Ovary (tissue), 9 donors: ENCODE data around the gene CACNA1C. TPM values are rescaled to one million over a fixed set of nuclear protein-coding genes. Genes with fewer than 3 reads are reported as not detected.

Experiments
- DNase-seq, 5 donors: peaks; one replicate each; pipeline ENCODE4 v3.0.0-alpha.2; 2019 to 2020
- H3K27ac ChIP-seq, 2 donors: fragments of 200-600 bp; one replicate each; pipeline versions ENCODE4 v1.5.1 to v1.8.0; 2019 to 2022
- H3K27me3 ChIP-seq: fragments of 200-600 bp; one replicate; pipeline ENCODE4 v1.8.0; 2022
- H3K36me3 ChIP-seq: fragments of 200-600 bp; sonication (generic); one replicate; pipeline ENCODE4 v1.5.1; 2019
- H3K4me1 ChIP-seq: one replicate; pipeline ENCODE4 v1.8.1; 2013; ENCODE audit warnings: mild to moderate bottlenecking, moderate library complexity; ENCODE audit not compliant: insufficient read depth
- H3K4me3 ChIP-seq: fragments of 200-600 bp; sonication (generic); one replicate; pipeline ENCODE4 v1.5.1; 2017
- H3K9me3 ChIP-seq, 2 donors: fragments of 200-600 bp in 1 of 2; sonication (generic) in 1 of 2; one replicate each; pipeline versions ENCODE4 v1.5.1 to v1.8.1; 2013 to 2019; ENCODE audit warnings: mild to moderate bottlenecking in 1 of 2, moderate library complexity in 1 of 2
- EP300 ChIP-seq: sonication (generic); formaldehyde crosslinking; IDR thresholded peaks from one replicate; pipeline ENCODE4 v1.6.1; 2017; ENCODE audit warnings: antibody characterized with exemption
- POLR2A ChIP-seq: fragments of 450-650 bp; IDR thresholded peaks from one replicate; pipeline ENCODE4 v1.6.1; 2017; ENCODE audit warnings: antibody characterized with exemption, mild to moderate bottlenecking, moderate library complexity
- WGBS, 3 donors: extraction: QIAGEN DNeasy Blood & Tissue Kit in 1 of 3; methylation state at CpG; one replicate each; pipeline versions ENCODE4 v1.1.5 to v1.1.7; 2013 to 2017; 5-methylcytosine and 5-hydroxymethylcytosine counted together
- intact Hi-C, 4 donors: fragments of 100-400 bp; cut with DNase I; formaldehyde crosslinking; loops; one replicate each; pipeline versions ENCODE4 v1.11.0 to v1.15.1; 2022 to 2023
- polyA plus RNA-seq, 2 donors: library from polyadenylated mRNA; stranded (reverse); fragments of 200-250 nt in 1 of 2; fragments of 350-450 nt in 1 of 2; fragmentation: Illumina TruSeq in 1 of 2; extraction: RNeasy Lipid Tissue Mini Kit (QIAGEN cat#74804) in 1 of 2; gene quantifications; one replicate each; pipeline ENCODE4 v1.2.3, GENCODE V29; 2013 to 2014
- total RNA-seq, 7 donors: library from RNA; depleted of rRNA in 2 of 7; stranded (reverse); fragments of >200 nt in 2 of 7; fragmentation: NEBNext Ultra II Directional in 3 of 7; extraction: Animal tissue kit (Norgen Biotek cat#: 25700) in 3 of 7; gene quantifications; one replicate each; pipeline versions ENCODE4 v1.1.0 to v1.2.4, GENCODE V29; 2016 to 2023
- TF ChIP-seq, protein P1 (sequence below), 3 donors: fragments of 450-650 bp in 2 of 3; fragments of 200-600 bp in 1 of 3; IDR thresholded peaks; one replicate each; pipeline versions ENCODE4 v1.5.1 to v1.8.0; 2016 to 2022; ENCODE audit warnings: antibody characterized with exemption in 3 of 3, mild to moderate bottlenecking in 1 of 3
- donor health status: DM: no; HTN: no; CAD: no; lungs with moderate emphysema.
- donor health status: DM: no; HTN: no; CAD: no.
- donor health status: Bipolar disorder and iron deficiency.
- donor health status: DM: yes; HTN: yes; CAD: no.
- donor health status: DM: no; HTN: no; CAD: no.
- donor health status: DM: yes; HTN: yes; CAD: no.

CACNA1C gene
- total and polyA plus RNA-seq, 9 donors = 2.2 to 8.3 (median 3.7) TPM

DNA sequence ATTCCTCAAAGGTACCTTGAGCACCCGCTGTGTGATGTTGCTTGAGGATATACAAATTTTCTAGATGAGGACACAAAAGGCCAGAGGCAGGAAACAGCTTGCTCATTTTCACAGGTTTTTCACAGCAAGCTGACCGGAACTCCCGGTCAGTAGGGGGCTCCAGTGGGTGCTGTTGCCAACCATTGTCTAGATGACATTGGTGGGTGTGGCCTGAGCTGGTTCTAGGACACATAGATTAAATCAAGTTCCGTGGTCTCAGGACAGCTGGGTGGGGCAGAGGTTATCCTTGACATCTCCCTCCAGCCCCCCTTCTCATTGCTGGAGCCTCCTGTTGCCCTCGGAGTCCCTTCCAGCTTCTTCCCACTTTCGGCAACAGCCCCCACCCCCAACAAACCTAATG lies 588.4 kb downstream of the CACNA1C start:
- no peaks in the 10 kb centered on the region for H3K4me1 ChIP-seq
- H3K36me3 ChIP-seq = no peaks in the 10 kb centered on the region
- H3K27ac ChIP-seq = no peak overlapping the region
- H3K27me3 ChIP-seq = no peaks in the 10 kb centered on the region
- H3K4me3 ChIP-seq = no peak overlapping the region
- intact Hi-C loops = no loop called here
- 69 to 76% (median 76%) methylated on average over 6 of the region's 6 CpGs for WGBS, 3 donors
- no peak for TF ChIP-seq EP300
- no peak for TF ChIP-seq POLR2A
- TF ChIP-seq, protein P1, sequence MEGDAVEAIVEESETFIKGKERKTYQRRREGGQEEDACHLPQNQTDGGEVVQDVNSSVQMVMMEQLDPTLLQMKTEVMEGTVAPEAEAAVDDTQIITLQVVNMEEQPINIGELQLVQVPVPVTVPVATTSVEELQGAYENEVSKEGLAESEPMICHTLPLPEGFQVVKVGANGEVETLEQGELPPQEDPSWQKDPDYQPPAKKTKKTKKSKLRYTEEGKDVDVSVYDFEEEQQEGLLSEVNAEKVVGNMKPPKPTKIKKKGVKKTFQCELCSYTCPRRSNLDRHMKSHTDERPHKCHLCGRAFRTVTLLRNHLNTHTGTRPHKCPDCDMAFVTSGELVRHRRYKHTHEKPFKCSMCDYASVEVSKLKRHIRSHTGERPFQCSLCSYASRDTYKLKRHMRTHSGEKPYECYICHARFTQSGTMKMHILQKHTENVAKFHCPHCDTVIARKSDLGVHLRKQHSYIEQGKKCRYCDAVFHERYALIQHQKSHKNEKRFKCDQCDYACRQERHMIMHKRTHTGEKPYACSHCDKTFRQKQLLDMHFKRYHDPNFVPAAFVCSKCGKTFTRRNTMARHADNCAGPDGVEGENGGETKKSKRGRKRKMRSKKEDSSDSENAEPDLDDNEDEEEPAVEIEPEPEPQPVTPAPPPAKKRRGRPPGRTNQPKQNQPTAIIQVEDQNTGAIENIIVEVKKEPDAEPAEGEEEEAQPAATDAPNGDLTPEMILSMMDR (IDR thresholded peaks at IDR 0.05) = no peak
- no peak for DNase-seq
- no peaks in the 10 kb centered on the region for H3K9me3 ChIP-seq

DNA sequence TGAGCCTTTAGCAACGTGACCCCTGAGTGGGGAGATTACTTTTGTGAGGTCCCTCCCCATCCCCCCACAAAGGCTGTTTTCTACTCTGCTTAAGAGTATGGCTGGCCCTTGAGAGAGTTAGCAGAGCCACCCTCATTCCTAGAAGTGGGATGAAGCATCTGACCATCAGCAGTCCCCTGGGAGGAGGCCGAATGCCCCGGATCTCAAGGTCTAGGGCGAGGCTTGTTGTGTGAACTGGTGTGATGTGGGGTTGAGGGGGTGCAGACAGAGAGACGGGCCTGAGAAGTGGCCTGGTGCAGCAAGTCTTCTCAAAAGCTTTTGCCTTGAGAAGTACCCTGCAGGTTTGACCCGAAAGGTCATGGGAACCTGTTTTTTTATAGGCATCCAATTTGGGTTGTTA lies 589.0 kb downstream of the CACNA1C start:
- no peaks in the 10 kb centered on the region for H3K4me1 ChIP-seq
- TF ChIP-seq POLR2A (no peak), EP300 (no peak)
- TF ChIP-seq, protein P1 (IDR thresholded peaks at IDR 0.05) = no peak
- H3K27me3 ChIP-seq = no peaks in the 10 kb centered on the region
- DNase-seq = no peak
- no peaks in the 10 kb centered on the region for H3K9me3 ChIP-seq
- H3K4me3 ChIP-seq = no peak overlapping the region
- H3K27ac ChIP-seq = no peak overlapping the region
- intact Hi-C loops = no loop called here
- no peaks in the 10 kb centered on the region for H3K36me3 ChIP-seq
- WGBS, 3 donors = 70 to 80% (median 73%) methylated on average over 6 of the region's 6 CpGs

DNA sequence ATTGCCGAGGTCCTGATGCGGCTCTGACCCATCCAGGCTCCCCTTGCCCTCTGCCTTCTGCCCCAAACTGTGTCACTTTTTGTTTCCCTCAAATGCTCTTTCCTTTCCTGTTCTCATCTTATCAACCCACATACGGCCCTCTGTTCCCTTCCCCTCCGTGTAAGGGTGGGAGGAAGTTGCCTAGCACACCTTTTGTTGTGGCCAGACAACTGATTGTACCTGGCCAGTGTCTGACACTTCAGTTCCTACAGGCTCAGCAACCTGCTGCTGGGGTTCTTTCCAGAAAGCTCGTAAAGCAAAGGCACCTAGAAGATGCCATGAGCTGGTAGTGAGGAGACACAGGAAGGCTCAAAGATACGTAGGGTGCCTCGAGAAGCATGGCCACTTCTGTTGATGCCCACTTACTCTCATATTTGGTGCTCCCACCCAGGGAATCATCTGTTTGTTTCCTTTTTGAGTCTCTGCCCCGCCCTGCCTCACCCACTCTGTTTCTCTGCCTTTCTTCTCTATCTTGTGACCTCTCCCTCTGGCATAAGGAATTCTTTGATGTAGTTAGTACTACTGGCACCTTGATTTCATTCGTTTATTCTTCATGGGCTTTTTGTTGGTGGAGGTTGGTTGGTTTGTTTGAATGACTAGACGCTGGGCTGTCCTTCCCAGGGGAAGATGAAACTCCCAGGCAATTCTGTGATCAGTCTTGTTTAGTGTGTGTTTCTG lies 589.5 kb downstream of the CACNA1C start:
- H3K27me3 ChIP-seq = no peaks in the 10 kb centered on the region
- H3K4me3 ChIP-seq = no peak overlapping the region
- no peak for TF ChIP-seq POLR2A
- no peak for TF ChIP-seq EP300
- TF ChIP-seq, protein P1 (IDR thresholded peaks at IDR 0.05) = no peak
- DNase-seq = no peak
- no peaks in the 10 kb centered on the region for H3K4me1 ChIP-seq
- 80 to 87% (median 81%) methylated on average over 10 of the region's 10 CpGs for WGBS, 3 donors
- no peaks in the 10 kb centered on the region for H3K36me3 ChIP-seq
- H3K27ac ChIP-seq = no peak overlapping the region
- H3K9me3 ChIP-seq = no peaks in the 10 kb centered on the region
- intact Hi-C loops = no loop called here

DNA sequence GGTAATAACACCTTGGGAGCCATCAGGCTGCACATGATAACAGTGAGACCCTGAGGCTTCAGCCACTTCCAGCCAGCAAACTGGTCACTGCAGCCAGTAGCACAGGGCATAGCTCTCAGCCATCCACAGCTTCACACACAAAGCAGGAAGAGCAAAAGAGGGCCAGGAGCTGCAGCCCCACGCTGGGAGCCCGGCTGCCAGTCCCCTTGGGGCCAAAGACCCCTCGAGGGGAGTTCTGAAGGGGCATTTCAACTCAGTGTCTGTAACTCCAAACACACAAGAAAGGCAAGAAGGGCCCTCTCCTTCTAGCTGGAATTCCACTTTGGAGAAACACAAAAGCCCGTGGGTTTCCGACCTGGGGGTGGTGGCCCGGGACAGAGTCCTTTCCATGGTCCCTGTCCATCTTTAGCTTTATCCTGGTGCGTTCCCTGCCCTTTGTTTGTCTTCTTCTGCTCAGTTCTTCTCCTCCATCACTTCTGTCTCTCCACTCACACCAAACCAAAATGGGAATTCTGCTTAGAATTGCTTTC lies 590.2 kb downstream of the CACNA1C start:
- Histone ChIP-seq H3K4me1 (no peaks in the 10 kb centered on the region), H3K27me3 (no peaks in the 10 kb centered on the region), H3K4me3 (no peak overlapping the region), H3K36me3 (no peaks in the 10 kb centered on the region), H3K9me3 (no peaks in the 10 kb centered on the region), H3K27ac (no peak overlapping the region)
- intact Hi-C loops = no loop called here
- WGBS, 3 donors = 91 to 97% (median 93%) methylated on average over 7 of the region's 7 CpGs
- DNase-seq = no peak
- TF ChIP-seq, protein P1 (IDR thresholded peaks at IDR 0.05) = no peak
- TF ChIP-seq POLR2A (no peak), EP300 (no peak)
